HL-60/S4 treated with retinoic acid at 250 ng/mL for 4 days and 3 days (cell line): ENCODE measurements around the gene PDE4B.

ENCODE experiments used
- in situ Hi-C: fragments of 300-500 bp; cut with MboI; formaldehyde crosslinking; loops from 2 replicates; pipeline ENCODE4 v1.7.0; 2022; ENCODE audit warnings: low sequenced_read_pairs

The PDE4B gene

DNA sequence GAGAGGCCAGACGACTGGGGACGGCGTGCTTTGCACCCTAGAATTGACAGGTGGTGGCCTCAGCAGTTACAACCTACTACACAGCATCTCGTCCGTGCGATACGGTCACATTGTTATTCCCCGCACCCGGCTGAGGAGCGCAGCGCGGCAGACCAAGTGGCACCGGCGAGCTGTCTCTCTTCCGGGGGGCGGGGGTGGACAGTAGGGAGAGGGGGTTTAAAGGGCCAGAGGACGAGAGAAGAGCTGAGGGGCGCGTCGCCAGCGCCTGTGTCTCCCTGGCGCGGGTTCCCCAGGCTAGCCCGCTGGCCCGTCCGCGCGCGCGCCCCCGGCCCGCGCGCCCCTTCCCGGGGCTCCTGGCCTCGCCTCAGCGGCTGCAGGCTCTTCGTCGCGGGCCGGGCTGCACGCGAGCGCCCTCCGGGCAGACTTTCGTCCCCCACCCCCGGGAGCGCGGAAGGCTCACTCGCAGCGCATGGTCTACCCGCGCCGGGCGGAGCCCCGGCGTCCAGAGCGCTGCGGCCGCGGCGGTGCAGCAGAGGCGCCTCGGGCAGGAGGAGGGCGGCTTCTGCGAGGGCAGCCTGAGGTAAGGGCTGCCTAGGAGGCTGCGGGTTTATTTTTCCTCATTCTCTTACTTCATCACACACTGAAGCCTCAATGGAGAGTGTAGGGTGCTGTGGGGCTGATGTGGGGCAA lies at the start of gene PDE4B:
PDE4B (plus strand) TSS at position 227 of the 690 bp plus-strand sequence.
- in situ Hi-C loops: no loop called here

DNA sequence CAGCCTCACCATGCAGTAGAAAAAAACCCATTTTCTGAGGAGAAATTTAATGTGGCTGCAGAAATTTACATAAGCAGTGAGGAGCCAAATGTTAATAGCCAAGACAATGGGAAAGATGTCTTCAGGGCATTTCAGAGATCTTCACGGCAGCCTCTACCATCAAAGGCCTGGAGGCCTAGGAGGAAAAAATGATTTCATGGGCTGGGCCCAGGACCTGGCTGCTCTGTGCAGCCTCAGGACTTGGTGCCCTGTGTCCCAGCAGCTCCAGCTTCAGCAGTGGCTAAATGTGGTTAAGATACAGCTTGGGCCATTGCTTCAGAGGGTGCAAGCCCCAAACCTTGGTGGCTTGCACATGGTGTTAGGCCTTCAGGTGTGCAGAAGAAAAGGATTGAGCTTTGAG lies 48.0 kb upstream of the PDE4B start:
- in situ Hi-C loops: no loop called here

DNA sequence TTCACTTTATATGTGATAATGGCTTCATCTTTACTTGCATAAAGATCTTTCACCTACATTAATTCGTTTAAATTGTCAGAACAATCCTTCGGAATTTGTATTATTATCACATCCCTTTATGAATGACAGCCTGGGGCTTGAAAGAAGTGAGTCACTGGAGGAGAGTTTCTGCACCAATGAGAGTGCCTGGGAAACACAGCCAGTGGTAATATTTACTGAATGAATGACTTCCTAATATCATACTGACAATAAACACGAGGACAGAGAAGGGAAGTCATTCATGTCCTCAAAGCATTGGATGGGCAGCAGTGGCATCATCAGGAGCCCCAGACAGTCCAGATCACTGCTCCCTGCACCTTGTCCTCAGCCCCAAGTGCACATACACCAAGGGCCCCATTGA lies 40.7 kb upstream of the PDE4B start:
- in situ Hi-C loops: no loop called here

DNA sequence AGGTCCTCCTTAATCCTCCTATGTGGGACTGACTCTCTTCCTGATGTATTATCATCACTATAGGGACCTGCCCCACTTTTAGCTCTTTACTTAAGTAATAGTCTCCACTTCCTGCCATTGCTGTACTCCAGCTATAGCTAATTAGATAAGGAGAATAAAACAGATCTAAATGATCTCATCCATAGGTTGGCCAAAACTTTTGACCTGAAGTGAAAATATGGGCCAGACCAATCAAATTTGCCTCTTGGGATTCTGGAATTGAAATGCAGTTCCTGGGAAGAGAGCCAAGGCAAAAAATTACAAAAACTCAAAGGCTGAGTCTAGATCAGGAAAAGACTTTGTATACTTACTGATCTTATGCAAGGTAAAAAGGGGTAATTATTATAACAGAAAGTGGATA lies 36.1 kb upstream of the PDE4B start:
- in situ Hi-C loops: no loop called here

DNA sequence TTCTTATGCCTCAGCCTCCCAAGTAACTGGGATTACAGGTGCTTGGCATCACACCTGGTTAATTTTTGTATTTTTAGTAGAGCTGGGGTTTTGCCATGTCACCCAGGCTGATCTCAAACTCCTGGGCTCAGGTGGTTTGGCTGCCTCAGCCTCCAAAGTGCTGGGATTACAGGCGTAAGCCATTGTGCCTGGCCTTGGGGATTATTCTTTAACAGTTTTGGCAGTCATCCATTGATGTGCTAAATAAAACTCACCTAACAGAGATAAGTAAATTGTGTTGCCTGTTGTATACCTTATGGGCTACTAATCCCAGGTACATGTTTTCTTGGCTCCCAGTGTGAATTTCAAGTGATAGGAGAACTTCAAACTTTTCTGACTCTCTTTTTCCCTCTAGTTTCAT lies 35.2 kb upstream of the PDE4B start:
- in situ Hi-C loops: no loop called here

DNA sequence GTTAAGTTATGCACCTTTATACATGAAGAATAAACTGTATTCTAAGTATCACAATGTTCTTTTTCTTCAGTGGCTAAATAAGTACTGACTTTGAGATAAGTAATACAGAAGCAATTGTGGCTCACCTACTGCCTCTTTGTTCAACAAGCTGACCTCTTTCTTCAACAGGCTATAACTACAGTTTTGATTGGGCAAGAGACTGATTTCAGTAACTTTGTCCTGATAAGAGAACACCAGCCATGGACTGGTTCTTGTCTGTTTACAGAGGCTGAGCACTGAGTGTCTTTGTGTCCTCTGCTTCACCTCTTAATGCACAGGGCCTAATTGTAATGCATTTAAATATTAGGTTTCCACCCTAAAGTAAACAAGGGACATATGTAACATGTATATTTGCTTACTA lies 34.6 kb upstream of the PDE4B start:
- in situ Hi-C loops: no loop called here

DNA sequence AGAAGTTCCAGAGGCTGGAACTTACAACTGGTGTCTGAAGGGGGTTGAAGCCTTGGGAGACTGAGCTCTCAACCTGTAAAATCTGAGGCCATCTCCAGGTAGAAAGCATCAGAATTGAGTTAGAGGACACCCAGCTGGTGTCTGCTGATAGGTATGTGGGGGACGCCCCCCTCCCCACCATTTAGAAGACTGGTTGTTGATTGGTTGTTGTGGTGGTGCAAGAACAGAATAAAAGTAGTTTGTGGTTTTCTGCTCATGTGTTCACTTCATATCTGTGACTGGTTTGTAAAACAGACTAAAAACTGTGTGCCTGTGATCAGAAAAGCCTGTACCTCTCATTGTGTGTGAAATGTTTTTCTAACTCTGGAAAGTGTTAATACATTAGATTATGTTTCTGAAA lies 33.2 kb upstream of the PDE4B start:
- in situ Hi-C loops: no loop called here

DNA sequence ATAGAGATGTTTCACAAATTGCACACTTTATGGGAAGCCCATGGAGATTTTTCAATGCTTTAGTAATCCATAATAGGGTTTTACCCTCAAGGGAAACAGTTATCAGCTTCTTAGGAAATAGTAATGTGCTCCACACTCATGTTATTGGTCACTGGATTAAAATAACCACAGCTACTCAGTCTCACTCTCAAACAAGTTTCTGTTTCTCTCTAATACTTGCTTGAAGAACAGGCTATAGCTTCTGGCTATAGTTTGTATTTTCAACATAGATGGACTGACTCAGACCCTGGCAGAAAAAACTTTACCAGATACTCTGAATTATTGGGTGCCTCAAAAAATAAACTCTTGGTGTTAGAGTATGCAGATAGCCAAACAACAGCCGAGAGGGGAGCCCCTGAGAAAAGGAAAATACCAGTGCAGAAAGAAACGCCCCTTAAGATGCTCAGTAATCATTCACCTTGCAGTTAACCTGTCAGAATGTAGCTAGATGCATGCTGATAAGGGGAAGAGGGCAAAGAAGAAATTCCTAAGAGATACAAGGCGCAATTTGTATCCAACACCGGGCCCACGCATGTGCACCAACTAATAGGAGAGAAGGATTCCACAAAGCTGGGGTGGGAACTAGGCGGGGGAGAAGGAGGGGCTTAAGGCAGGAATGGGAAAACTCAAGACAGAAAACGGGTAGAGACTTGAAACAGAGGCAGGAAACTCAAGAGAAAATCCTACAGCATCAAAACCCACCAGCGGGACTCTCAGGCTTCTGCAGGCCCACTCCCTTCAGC lies 30.4 kb upstream of the PDE4B start:
- in situ Hi-C loops: no loop called here

DNA sequence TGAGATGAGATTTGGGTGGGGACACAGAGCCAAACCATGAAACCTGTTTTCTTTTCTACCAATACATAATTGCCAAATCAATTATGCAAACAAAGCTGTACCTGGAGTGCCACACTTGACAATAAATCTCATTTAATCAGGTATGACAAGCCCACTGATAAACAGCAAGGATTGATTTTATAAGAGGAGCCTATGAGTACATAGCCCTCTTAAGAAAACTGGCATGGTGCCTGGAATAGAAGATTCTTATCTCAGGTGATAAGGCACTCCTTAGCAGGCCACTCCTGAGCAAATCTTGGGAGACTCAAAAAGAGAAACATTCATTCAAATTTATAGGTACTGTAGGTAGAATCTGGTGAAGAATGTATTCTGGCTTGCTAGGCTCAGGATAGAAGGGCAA lies 28.6 kb upstream of the PDE4B start:
- in situ Hi-C loops: no loop called here

DNA sequence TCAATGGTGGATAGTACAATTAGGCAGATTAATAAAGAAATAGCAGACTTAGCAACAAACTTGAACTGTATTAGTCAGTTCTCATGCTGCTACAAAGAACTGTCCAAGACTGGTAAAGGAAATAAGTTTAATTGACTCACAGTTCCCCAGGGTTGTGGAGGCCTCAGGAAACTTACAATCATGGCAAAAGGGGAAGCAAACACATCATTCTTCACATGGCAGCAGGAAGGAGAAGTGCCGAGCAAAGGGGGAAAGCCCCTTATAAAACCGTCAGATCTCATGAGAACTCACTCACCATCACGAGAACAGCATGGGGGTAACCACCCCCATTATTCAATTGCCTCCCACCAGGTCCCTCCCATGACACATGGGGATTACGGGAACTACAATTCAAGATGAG lies 27.1 kb upstream of the PDE4B start:
- in situ Hi-C loops: no loop called here

DNA sequence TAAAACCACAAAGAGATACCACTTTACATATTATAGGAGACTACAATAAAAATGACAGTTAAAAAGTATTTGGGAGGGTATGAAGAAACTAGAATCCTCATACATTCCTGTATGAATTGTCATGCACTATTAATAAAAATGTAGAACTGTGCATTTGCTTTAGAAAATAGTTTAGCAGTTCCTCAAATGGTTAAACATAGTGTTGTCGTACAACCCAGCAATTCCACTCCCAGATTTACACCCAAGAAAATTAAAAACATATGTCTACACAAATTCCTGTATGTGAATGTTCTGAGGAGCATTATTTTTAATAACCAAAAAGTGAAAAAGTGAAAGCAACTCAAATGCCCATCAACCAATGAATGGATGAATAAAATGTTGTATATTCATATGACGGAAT lies 23.1 kb upstream of the PDE4B start:
- in situ Hi-C loops: no loop called here

DNA sequence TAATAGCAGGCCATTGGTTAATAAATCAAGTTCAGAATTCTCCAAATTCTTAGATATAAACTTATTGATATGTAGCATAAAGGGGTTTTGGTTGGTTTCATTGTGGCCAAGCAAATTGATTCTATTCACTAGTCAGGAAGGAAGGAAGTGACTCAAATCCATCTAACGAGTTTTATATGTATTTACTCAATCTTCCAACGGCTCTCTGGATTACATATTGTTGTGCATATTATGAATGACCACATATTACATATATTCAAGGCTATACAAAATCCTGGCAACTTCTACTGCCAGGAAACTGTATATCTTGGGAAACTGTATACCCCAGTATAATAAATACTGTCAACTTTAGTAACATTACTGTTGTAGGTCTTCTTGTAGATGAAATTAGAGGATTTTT lies 20.1 kb upstream of the PDE4B start:
- in situ Hi-C loops: no loop called here

DNA sequence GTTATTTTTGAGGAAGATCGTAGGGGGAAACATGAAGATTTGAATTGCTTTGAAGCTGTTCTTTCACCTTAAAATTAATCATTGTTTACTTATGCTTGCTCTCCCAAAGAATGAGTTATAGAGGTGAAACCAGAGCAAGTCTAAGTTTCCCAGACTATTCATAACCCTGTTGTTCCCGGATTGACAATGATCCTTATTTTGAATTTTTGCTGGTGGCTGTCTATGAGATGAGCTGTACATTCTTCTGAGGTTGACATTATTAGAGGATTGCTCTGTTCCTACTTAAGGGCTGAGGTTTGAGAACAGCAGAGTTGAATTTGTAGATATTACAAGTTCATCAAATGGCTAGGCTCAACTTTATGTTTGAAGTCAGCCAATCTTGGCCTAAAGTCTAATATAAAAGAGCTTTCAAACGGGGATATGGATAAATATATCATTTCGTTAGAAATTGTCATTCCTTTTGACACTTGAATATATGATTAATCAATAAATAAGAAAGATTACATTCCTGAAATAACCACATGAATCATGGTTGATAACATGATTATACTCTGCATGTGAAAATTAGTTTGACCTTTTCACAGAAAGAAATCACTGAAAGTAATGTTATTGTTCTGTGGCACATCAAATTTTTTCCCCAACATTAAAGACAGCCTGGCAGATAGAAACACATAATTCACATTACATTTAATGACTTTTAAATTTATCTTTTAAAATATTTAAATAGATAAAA lies 19.1 kb upstream of the PDE4B start:
- in situ Hi-C loops: no loop called here

DNA sequence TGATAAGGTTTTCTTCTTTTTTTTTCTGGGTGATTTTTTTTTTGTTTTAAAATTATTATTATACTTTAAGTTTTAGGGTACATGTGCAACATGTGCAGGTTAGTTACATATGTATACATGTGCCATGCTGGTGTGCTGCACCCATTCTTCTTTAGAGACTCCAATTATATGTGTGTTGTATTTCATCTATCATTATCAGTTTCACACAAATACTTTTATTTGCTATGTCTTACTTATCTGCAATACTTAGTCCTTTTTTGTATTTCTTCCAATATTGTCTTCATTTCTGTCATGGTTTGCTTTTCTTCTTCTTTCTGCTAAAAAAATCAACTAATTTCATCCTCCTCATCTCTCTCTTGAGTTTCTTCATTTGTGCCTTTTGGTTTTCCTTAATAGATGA lies 3.9 kb upstream of the PDE4B start:
- in situ Hi-C loops: no loop called here

DNA sequence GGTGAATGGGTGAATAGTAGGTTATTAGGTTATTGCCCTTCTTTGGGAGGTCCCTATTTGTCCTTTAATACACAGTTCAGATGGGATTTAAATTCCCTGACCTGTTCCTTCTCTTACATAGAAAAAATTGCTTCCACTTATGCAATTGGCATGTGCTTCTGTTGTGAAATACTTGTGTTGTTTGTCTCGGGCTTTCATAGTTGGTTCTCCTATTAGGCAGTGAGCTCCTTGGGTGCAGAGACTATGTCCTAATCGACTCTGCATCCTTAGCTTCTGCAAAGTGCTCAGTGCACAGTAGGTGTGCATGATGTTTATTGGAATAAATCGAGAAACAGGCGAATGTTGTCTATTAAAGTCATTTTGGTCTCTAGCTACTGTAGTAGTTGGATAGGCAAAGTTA lies 1.3 kb upstream of the PDE4B start:
- in situ Hi-C loops: no loop called here

DNA sequence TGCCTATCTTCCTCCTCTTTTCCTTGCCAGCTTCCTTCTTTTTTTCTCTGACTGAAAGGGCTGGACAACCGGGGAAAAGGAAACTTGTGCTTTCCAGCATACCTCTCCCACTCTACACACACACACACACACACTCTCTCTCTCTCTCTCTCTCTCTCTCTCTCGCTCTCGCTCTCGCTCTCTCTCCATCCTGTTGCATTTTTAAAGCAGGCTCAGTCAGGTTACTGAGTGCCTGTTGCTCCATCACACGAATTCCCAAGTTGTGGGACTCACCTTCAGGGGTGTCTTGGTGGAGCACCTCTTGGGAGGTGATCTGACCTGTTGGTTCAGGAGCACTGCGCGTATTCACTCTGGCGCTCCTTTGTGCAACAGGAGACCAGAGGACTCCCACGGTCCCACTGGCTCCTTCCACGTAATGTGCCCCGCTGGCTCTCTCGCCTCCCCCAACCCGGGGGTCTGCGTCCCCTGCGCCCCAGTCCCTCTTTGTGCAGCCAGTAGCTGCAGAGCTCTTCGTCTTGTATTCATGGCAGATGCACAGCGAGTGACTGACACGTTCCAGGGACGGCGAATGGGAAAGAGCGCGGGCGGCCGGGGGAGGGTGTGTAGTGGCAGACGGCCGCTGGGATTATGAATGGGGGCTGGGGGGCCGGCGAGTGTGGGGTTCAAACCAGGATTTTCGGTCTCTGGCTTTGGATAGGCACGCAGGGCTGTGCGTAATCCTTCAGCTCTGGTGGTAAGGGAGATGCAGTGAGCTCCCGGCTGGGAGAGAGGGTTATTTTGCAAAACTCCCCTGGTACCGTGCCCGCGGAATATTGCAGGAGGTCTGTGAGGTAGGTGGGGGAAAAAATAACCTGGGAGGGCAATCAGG lies 660 bp upstream of the PDE4B start:
- in situ Hi-C loops: no loop called here

DNA sequence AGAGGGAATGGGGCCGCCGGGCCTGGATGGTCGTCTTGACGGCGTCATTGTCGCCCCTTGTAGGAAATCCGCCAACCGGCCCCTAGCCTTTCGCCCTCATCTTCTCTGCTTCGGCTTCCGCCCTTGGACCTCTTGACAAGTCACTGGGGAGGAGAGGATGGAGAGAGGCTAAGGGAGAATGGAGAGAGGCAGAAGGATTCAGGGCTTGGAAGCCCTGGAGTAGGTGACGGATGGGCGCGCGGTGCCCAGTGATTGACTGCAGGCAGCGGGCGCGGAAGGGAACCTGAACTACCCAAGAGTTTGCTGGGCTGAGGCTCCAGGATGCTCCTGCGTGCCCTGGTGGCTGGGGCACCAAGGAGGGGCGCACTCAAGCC lies 651 bp downstream of the PDE4B start:
- in situ Hi-C loops: no loop called here

DNA sequence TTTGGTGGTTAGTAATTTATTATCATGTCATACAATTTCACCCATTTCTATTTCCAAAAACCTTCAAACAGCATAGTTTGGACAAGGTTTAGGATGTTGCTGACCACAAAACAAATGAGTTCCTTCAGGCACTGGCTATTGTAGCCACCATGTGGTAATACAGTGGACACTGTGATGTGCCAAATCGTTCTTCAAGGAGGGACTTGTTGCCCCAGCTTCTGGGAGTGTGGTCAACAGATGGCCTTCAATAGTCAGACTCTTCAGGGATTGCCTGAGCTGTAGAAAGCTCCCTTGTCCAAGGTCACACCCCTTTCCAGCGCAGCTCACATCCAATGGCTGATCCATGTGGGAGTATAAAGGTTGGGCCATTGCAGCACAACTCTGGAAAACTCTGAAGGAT lies 2.6 kb downstream of the PDE4B start:
- in situ Hi-C loops: no loop called here

DNA sequence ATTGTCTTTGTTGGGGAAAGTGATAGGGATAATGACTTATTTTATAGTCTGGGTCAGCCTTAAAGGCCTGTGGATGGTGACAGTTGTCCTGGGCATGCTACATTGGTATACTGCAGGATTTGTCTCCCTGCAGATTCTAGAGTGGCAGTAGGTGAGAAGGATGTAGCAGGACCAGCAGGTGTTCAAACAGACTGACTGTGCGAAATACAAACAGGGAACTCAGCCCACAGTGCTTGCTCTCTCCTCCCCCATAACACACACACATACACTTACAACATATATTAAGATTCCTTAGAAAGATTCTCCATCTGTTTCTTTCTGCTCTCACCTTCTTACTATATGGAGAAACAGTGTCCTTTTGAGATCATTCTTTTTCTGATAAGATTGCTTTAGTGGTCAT lies 6.9 kb downstream of the PDE4B start:
- in situ Hi-C loops: no loop called here

DNA sequence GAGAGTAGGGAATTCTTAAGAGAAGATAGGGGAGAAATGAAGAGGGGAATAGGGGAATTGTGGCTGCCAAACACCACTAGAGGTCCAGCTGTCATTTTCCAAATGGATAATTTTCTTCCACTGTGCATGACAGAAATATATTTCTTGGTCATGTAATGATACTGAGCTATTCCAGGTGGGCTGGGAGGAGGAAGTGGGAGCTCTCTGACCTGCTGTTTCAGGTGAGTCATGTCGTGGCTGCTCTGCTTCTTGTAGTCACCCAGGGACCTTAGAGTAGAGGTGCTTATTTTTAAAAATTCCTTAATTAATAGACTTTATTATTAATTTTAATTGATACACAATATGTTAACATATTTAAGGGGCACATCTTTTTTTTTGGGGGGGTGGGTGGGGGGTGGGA lies 11.9 kb downstream of the PDE4B start:
- in situ Hi-C loops: no loop called here

DNA sequence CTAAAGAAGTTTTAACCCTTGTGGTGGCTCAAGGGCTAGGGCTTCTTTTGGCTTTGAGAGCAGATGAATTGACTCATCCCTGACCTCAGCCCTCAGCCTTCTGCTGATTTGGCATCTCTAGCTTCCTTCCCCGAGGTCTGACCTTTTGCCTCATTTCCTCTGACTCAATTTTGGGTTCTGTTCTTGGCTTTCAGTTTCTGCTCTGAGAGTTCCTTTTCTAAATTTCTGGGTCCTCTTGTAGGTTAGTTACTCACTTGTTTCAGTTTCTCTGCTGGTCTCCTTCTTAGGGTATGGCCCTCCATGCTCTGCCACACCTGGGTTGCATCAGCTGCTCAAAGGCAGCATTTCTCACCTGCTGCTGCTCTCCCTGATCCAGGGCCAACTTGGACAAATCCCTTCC lies 19.4 kb downstream of the PDE4B start:
- in situ Hi-C loops: no loop called here
